SK-N-MC (cell line): ENCODE measurements around the gene ACO2.
A peak's percentile ranks its signal among the peaks of the same experiment; 100 is the strongest.

Experiments
- EZH2 ChIP-seq: fragments of 200-600 bp; sonication (generic); IDR thresholded peaks from one replicate; pipeline ENCODE4 v1.6.1; 2017; ENCODE audit warnings: antibody characterized with exemption
- POLR2AphosphoS5 ChIP-seq: IDR thresholded peaks from 2 replicates; pipeline ENCODE4 v1.6.1; 2012; ENCODE audit warnings: mild to moderate bottlenecking, low read depth, low read length, borderline replicate concordance

- TF ChIP-seq EZH2, result no peak
- peak; percentile 29; the same call in 1 of the 2 replicates for TF ChIP-seq POLR2AphosphoS5
Observed at GRCh38 chr22:41526830-41527799, 58.2 kb downstream of the ACO2 start.
